HFF-Myc (cell line): ENCODE data around the gene HTR1D.
"Not testable (repeated sequence)": the region's sequence is repeated elsewhere in the genome, so short reads cannot be mapped to it uniquely, and the experiment has no call there.

Source experiments
- DNase-seq: peaks from one replicate; pipeline ENCODE4 v3.0.0-alpha.2; 2011; ENCODE audit warnings: low read depth; ENCODE audit errors: extremely low read depth
- H3K4me3 ChIP-seq: replicated peaks from 2 replicates; pipeline ENCODE4 v1.5.1; 2011; ENCODE audit warnings: low read depth, mild to moderate bottlenecking, control low read depth, low read length
- CTCF ChIP-seq: IDR thresholded peaks from 2 replicates; pipeline ENCODE4 v1.5.1; 2012; ENCODE audit warnings: mild to moderate bottlenecking, low read depth, low read length, control low read depth; ENCODE audit errors: missing control alignments

HTR1D gene

GRCh38 chr1:23224739-23225648 is 7.7 kb upstream of the HTR1D start:
- no peak overlapping the region for H3K4me3 ChIP-seq
- no peak for TF ChIP-seq CTCF
- peak; percentile 52 for DNase-seq

- not testable (repeated sequence) for DNase-seq
Measured at GRCh38 chr1:23223963-23224362, 6.7 kb upstream of the HTR1D start.

DNA sequence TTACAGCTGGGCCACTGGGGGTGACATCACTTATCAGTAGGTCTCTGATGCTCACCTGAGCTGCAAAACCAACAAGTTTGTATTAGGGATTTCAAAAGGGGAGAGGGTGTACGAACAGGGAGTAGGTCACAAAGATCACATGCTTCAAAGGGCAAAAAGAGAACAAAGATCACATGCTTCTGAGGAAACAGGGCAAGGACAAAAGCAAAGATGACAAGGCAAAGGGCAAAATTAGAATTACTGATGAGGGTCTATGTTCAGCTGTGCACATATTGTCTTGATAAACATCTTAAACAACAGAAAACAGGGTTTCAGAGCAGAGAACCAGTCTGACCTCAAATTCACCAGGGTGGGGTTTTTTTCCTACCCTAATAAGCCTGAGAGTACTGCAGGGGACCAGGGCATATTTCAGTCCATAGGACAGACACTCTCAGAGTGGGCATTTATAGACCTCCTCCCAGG is 6.2 kb upstream of the HTR1D start:
- DNase-seq, H3K4me3 ChIP-seq: not testable (repeated sequence)

More at GRCh38 chr1:23223963-23224362, 6.7 kb upstream of the HTR1D start:
- not testable (repeated sequence) for H3K4me3 ChIP-seq

DNA sequence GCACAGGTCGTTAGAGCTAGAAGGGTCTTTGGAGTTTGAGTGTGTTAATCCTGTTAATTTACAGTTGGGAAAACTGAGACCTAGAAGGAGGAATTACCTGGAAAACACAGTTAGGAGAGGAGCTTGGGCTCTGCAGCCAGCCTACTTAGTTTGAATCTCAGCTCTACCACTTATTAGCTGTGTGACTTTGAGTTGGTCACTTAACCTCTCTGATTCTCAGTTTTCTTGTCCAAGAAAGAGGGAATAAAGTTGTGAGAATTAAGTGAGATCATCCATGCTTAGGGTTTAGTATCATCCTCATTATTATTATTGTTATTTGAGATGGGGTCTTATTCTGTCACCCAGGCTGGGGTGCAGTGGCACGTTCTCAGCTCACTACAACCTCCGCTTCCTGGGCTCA is 5.4 kb upstream of the HTR1D start:
- no peak for DNase-seq
- no peak for TF ChIP-seq CTCF
- no peak overlapping the region for H3K4me3 ChIP-seq

GRCh38 chr1:23222331-23222730 is 5.0 kb upstream of the HTR1D start:
- H3K4me3 ChIP-seq, result no peak overlapping the region
- TF ChIP-seq CTCF, result no peak
- no peak for DNase-seq

GRCh38 chr1:23221107-23221506 is 3.8 kb upstream of the HTR1D start:
- no peak for TF ChIP-seq CTCF
- no peak for DNase-seq
- no peak overlapping the region for H3K4me3 ChIP-seq

DNA sequence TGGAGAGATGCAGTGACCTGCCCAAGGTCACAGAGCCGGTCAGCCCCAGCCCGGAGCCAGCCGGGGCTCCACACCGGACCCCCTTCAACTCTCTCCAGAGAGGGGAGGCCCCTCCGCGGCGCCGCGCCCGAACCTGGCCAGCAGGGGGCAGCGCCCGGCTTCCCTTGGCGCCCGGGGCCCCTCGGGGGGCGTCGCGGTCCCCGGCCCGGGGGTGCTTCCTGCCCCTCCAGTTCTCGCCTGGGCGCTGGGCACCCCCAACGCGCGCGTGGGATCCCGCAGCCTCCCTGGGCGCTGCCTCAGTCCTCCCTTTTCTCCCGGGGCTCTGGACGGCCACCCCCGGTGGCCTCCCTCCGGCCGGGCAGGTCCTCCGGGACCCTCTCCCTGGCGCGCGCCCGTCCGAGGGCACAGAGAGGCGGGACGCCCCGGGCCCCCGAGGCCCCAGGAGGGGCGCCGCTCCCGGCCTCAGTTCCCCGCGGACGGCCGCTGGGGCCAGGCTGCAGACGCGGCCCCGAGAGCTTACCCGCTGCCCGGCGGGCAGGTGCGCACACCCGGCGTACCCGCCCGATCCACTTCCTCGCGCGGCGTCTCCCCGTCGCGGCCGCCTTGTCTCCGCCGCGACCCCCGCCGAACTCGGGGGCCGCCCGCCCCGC is 406 bp downstream of the HTR1D start:
- H3K4me3 ChIP-seq, result peak overlapping the region; percentile 33
- TF ChIP-seq CTCF, result peak; percentile 63
- no peak for DNase-seq
